Measurements from ENCODE around the gene LDLRAD4.

DNA sequence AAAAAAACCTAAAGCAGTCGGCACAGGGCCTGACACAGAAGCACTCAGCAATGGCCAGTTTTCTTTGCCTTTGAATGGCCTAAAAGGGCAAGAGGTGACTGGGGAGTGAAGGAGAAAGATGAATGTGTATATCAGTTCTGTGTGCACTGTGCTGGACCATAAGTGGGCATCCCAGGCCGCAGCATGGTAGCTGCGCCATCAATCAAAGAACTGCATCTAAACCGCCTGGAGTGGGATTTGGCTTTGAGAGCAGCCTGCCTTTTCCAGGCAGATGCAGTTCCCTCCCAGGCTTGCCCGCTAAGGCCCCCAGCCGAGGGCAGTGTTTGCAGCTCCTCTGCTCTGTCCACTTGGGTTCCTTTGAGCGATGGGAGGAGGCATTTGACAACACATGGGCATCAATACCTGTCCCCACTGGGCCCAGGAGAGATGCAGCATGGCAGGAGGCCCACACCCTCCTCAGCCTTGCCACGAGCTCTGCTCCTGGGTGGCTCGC is 363.7 kb downstream of the LDLRAD4 start:
- TF ChIP-seq, protein P1, sequence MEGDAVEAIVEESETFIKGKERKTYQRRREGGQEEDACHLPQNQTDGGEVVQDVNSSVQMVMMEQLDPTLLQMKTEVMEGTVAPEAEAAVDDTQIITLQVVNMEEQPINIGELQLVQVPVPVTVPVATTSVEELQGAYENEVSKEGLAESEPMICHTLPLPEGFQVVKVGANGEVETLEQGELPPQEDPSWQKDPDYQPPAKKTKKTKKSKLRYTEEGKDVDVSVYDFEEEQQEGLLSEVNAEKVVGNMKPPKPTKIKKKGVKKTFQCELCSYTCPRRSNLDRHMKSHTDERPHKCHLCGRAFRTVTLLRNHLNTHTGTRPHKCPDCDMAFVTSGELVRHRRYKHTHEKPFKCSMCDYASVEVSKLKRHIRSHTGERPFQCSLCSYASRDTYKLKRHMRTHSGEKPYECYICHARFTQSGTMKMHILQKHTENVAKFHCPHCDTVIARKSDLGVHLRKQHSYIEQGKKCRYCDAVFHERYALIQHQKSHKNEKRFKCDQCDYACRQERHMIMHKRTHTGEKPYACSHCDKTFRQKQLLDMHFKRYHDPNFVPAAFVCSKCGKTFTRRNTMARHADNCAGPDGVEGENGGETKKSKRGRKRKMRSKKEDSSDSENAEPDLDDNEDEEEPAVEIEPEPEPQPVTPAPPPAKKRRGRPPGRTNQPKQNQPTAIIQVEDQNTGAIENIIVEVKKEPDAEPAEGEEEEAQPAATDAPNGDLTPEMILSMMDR (IDR thresholded peaks at IDR 0.05; ENCODE audit: insufficient read depth, low read length), result no peak
- TF ChIP-seq, protein P2, sequence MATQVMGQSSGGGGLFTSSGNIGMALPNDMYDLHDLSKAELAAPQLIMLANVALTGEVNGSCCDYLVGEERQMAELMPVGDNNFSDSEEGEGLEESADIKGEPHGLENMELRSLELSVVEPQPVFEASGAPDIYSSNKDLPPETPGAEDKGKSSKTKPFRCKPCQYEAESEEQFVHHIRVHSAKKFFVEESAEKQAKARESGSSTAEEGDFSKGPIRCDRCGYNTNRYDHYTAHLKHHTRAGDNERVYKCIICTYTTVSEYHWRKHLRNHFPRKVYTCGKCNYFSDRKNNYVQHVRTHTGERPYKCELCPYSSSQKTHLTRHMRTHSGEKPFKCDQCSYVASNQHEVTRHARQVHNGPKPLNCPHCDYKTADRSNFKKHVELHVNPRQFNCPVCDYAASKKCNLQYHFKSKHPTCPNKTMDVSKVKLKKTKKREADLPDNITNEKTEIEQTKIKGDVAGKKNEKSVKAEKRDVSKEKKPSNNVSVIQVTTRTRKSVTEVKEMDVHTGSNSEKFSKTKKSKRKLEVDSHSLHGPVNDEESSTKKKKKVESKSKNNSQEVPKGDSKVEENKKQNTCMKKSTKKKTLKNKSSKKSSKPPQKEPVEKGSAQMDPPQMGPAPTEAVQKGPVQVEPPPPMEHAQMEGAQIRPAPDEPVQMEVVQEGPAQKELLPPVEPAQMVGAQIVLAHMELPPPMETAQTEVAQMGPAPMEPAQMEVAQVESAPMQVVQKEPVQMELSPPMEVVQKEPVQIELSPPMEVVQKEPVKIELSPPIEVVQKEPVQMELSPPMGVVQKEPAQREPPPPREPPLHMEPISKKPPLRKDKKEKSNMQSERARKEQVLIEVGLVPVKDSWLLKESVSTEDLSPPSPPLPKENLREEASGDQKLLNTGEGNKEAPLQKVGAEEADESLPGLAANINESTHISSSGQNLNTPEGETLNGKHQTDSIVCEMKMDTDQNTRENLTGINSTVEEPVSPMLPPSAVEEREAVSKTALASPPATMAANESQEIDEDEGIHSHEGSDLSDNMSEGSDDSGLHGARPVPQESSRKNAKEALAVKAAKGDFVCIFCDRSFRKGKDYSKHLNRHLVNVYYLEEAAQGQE (IDR thresholded peaks at IDR 0.05; ENCODE audit: insufficient replicate concordance, low read depth), result no peak
- TF ChIP-seq SPI1 (IDR thresholded peaks at IDR 0.05; ENCODE audit: borderline replicate concordance, low read depth), result no peak

Data from HL-60 (cell line).